Activated gamma-delta T cell treated with Interleukin-2 at 50 U/mL for 16 hours (primary cell): ENCODE measurements around the gene VWA7.
A peak's percentile ranks its signal among the peaks of the same experiment; 100 is the strongest.
"Not testable (repeated sequence)": the region's sequence is repeated elsewhere in the genome, so short reads cannot be mapped to it uniquely, and the experiment has no call there.

ENCODE experiments used
- DNase-seq: peaks from one replicate; pipeline ENCODE4 v3.0.0-alpha.2; 2020

Gene VWA7

GRCh38 chr6:31801031-31801927, 24.2 kb upstream of the VWA7 start:
- not testable (repeated sequence) for DNase-seq

DNA sequence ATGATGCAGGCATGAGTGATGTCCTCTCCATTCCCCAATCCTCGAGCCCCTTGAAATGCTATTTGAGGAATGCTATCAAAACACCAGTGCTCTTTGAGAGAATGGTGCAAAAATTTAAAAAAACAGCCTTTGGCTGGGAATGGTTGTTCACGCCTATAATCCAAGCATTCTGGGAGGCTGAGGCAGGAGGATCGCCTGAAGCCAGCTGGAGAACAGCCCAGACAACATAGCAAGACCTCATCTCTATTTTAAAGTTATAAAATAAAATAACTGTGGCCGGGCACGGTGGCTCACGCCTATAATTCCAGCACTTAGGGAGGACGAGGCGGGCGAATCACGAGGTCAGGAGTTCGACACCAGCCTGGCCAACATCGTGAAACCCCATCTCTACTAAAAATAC, 22.7 kb upstream of the VWA7 start:
- no peak for DNase-seq

DNA sequence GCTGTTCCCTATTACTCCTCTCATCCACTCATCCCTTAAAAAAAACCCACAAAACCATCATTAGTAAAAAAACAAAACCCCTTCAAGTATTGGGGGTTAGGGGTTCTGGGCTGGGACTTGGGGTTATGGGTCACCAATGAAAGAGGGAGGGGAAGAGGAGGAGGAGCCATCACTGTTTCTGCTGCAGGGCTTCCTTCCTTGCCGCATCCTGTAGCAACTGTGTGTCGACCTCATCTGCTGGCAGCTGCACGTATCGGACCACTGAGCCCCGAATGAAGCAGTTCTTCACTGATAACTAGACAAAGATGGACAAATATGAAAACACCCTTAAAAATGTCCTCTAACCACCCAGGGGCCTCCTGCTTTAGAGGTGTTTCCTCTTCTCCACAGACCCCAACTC, 20.5 kb upstream of the VWA7 start:
- peak; percentile 44 for DNase-seq

DNA sequence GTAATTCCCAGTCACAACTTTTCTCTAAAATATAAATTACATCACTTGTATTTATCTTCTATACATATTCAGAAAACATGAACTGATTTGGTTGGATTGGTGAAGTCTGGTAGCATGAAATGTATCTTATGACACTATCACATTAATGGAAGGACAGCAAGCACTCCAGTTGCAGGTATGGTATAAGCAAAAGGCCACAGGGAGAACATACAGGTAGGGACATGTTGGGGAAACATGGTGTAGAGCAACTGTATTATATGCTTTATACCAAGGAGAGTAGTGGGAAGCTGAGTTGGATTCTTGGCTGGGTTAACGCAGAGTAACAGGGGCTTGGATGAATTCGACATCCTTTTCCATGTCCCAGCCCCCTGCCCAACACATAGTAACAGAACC, 19.9 kb upstream of the VWA7 start:
- no peak for DNase-seq

DNA sequence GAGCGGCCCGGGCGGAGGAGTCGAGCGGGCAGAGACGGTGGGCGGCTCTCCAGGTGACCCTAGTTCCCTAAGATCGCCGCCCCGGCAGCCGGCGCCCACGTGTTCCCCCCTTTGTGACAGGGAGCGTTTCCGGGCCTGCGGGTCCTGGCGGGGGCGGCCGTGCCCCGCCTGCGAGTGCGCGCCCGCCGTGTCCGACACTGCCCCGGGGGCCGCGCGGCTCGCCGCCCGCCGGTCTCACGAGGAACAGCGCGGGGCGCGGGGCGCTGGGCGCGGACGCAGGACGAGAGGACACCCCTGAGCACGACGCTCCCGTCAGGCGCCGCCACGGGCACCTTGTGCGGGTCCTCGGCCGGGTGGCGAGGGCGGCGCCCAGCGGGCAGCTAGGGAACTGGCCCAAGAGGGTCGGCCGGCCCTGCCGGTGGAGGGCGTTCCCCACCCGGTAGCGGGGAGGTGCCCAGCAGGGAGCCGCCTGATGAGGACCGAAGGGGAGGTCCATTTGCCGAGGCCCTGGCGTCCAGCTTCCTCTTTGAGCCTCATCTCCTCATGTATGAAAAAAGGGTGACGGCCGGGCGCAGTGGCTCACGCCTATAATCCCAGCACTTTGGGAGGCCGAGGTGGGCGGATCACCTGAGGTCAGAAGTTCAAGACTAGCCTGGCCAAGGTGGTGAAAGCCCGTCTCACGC, 18.6 kb upstream of the VWA7 start, which contains the start of gene VARS1:
Gene VARS1 (minus strand): TSS at position 137 of the 683 bp plus-strand sequence. CDS start 535 bp downstream, outside the sequence.
- DNase-seq: peak; percentile 81

- DNase-seq: no peak
Observed at GRCh38 chr6:31794866-31795615, 17.9 kb upstream of the VWA7 start.

DNA sequence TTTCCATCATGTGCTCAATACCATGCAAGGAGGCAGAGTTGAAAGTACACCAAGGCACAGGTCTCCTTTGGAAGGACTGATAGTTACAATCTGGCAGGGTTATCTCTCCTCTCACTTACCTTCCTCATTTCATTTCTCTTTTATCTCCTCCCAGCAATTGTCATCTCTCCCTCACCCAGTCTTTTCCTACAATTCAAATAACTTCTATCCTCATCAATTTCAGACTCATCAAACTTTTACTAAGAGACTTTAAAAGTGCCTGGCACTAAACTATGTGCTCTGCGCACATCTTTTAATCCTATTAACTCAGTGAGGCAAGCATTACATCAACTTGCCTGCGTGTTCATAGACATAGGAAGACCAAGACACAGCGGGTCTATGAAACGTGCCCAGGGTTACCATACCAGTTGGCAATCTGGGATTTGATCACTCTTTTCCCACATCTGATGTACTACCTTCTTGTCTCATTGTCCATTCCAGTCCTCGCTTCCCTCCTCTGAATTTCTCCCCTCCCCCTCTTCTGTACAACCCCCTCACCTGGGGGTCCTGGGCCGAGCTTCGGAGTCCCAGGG, 17.3 kb upstream of the VWA7 start:
- no peak for DNase-seq

- DNase-seq: not testable (repeated sequence)
Observed at GRCh38 chr6:31793927-31794245, 16.8 kb upstream of the VWA7 start.

DNA sequence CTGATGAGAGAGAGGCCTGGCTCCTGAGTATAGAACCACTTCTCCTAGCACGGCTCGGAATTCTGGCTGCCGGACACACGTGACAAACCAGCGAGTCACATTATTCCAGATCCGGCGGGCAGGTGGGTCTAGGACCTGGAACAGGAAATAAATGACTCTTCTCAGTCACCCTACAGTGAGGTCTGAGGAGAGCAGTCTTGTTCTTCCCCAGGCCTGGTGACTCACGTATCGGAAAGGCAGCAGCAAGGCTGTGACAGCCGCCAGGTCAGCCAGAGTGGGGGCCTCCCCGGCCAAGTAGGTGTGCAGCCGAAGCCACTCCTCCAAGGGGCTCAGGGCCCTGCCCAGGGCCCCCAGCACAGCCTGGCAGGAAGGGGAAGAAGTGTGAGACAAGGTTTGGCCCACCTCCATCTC, 15.6 kb upstream of the VWA7 start:
- DNase-seq: no peak

- no peak for DNase-seq
Observed at GRCh38 chr6:31792090-31792374, 14.9 kb upstream of the VWA7 start.

- DNase-seq: no peak
Observed at GRCh38 chr6:31791324-31792089, 14.4 kb upstream of the VWA7 start.

GRCh38 chr6:31785475-31785874, 8.3 kb upstream of the VWA7 start:
- no peak for DNase-seq

GRCh38 chr6:31784098-31784925, 7.2 kb upstream of the VWA7 start:
- DNase-seq: no peak

- DNase-seq: no peak
Observed at GRCh38 chr6:31782126-31782855, 5.2 kb upstream of the VWA7 start.

GRCh38 chr6:31781244-31782125, 4.4 kb upstream of the VWA7 start:
- no peak for DNase-seq

DNA sequence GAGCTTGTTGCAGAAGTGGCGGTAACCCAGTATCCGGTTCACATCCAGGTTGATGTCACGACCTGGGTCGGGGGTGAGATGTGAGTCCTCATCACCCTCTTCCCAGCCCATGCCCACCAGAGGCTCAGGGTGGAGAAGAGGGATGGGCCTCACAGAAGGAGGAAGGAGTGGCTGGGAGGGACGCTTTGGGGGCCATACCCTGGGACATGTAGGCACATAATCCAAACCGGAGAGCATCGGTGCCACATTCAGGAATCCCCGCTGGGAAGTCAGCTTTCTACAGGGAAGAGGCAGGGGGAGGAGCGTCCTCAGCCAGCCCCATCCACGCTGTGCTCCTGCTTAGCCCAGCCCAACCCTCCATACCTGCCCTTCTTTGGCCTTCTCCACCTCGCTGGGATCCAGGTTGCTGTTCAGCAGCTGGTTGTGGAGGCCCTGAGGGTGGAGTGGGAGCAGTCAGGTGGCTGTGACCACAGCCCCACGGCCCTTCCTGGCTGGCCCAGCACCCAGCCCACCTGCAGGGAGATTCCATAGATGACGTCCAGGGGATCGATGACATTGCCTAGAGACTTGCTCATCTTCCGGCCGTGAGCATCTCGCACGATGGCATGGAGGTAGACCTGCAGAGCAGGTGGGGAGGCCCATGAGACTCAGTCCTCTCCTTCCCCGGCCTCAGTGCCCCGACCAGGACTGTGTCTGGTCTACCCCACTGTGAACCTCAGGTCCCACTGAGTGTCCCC, 3.5 kb upstream of the VWA7 start:
- no peak for DNase-seq

GRCh38 chr6:31779908-31780307, 2.8 kb upstream of the VWA7 start:
- DNase-seq: no peak

GRCh38 chr6:31778999-31779885, 2.1 kb upstream of the VWA7 start:
- no peak for DNase-seq
